Keratinocyte (primary cell): ENCODE results near the gene RIOK2. TPM values are rescaled to one million over a fixed set of nuclear protein-coding genes. Genes with fewer than 3 reads are reported as not detected.

Experiments
- DNase-seq: peaks from one replicate; pipeline ENCODE4 v3.0.0-alpha.2; 2011; ENCODE audit warnings: low read depth, missing footprints, low spot score
- FAIRE-seq: peaks from 2 replicates; lab custom pipeline; 2011; peaks lifted over from hg19 to GRCh38; lab: Jason Lieb, UNC
- H2AFZ ChIP-seq: 2 replicates; pipeline ENCODE4 v1.6.0; 2012; ENCODE audit warnings: low read length, control low read depth, inconsistent platforms; ENCODE audit not compliant: control insufficient read depth
- H3K27ac ChIP-seq: 2 replicates; pipeline ENCODE4 v1.5.1; 2011; ENCODE audit warnings: low read length; ENCODE audit not compliant: control insufficient read depth, insufficient read depth
- H3K27me3 ChIP-seq: 3 replicates; pipeline ENCODE4 v1.6.0; 2011; ENCODE audit warnings: low read length; ENCODE audit not compliant: control insufficient read depth, insufficient read depth; ENCODE audit errors: extremely low read depth
- H3K36me3 ChIP-seq, 2 experiments: 2 replicates in 1 of 2; 3 replicates in 1 of 2; pipeline ENCODE4 v1.5.1; 2011; ENCODE audit warnings: low read length in 2 of 2, mild to moderate bottlenecking in 1 of 2; ENCODE audit not compliant: control insufficient read depth in 2 of 2, insufficient read depth in 2 of 2; ENCODE audit errors: extremely low read depth in 1 of 2
- H3K4me1 ChIP-seq: 3 replicates; pipeline ENCODE4 v1.5.1; 2011; ENCODE audit warnings: low read length; ENCODE audit not compliant: control insufficient read depth, insufficient read depth; ENCODE audit errors: extremely low read depth
- H3K4me2 ChIP-seq: 3 replicates; pipeline ENCODE4 v1.6.0; 2011; ENCODE audit warnings: low read depth, low read length; ENCODE audit not compliant: control insufficient read depth, insufficient read depth; ENCODE audit errors: extremely low read depth
- H3K4me3 ChIP-seq, 3 experiments: fragments of 200-600 bp in 1 of 3; sonication (generic) in 1 of 3; 2 replicates in 2 of 3; 3 replicates in 1 of 3; pipeline ENCODE4 v1.5.1; 2011 to 2016; ENCODE audit warnings: low read length in 3 of 3, mild to moderate bottlenecking in 3 of 3, control low read depth in 2 of 3, inconsistent platforms in 1 of 3, low read depth in 1 of 3, mixed read lengths in 1 of 3, mixed run types in 1 of 3, moderate library complexity in 1 of 3; ENCODE audit not compliant: control insufficient read depth in 2 of 3, insufficient read depth in 2 of 3; ENCODE audit errors: extremely low read depth in 1 of 3
- H3K79me2 ChIP-seq: 2 replicates; pipeline ENCODE4 v1.6.0; 2012; ENCODE audit warnings: low read length; ENCODE audit not compliant: control insufficient read depth, insufficient read depth
- H3K9ac ChIP-seq: 3 replicates; pipeline ENCODE4 v1.6.0; 2011; ENCODE audit warnings: low read length; ENCODE audit not compliant: control insufficient read depth, insufficient read depth; ENCODE audit errors: extremely low read depth
- H3K9me1 ChIP-seq: 3 replicates; pipeline ENCODE4 v1.6.0; 2011; ENCODE audit warnings: low read length; ENCODE audit not compliant: control insufficient read depth, insufficient read depth; ENCODE audit errors: extremely low read depth
- H3K9me3 ChIP-seq: 2 replicates; pipeline ENCODE4 v1.5.1; 2012; ENCODE audit warnings: low read depth, low read length; ENCODE audit not compliant: control insufficient read depth
- H4K20me1 ChIP-seq: 3 replicates; pipeline ENCODE4 v1.6.0; 2011; ENCODE audit warnings: low read length; ENCODE audit not compliant: control insufficient read depth, insufficient read depth; ENCODE audit errors: extremely low read depth
- CTCF ChIP-seq, 3 experiments: IDR thresholded peaks in 1 of 3; conservative IDR thresholded peaks in 1 of 3; optimal IDR thresholded peaks in 1 of 3; 2 replicates in 2 of 3; 3 replicates in 1 of 3; pipeline versions ENCODE3 to v1.5.1; 2011; ENCODE audit warnings: low read length in 3 of 3, mild to moderate bottlenecking in 3 of 3, moderate library complexity in 2 of 3, control low read depth in 1 of 3, inconsistent platforms in 1 of 3; ENCODE audit not compliant: insufficient read depth in 2 of 3; ENCODE audit errors: extremely low read depth in 1 of 3
- EZH2 ChIP-seq: IDR thresholded peaks from one replicate; pipeline ENCODE4 v1.6.1; 2012; ENCODE audit warnings: inconsistent platforms, mild to moderate bottlenecking, low read length, moderate library complexity
- dilution Hi-C: fragments of 300-500 bp; cut with MboI; formaldehyde crosslinking; loops from one replicate; pipeline ENCODE4 v1.7.0; 2020; ENCODE audit warnings: low sequenced_read_pairs; ENCODE audit not compliant: extremely low pct_ligation_motif_present
- polyA plus RNA-seq, 5 experiments: library from polyadenylated mRNA; depleted of rRNA in 3 of 5; stranded (reverse) in 3 of 5; stranded (forward) in 1 of 5; unstranded in 1 of 5; fragments of >200 nt; gene quantifications; 1 replicate in 1 of 5; 2 replicates in 3 of 5; 3 replicates in 1 of 5; pipeline versions ENCODE4 v1.2.1 to v1.2.3, GENCODE V29; 2011 to 2012; ENCODE audit warnings: missing spikeins in 2 of 5, low read depth in 1 of 5, low replicate concordance in 1 of 5

The RIOK2 gene
- polyA plus RNA-seq, 1 donor (not counting 4 experiments of a cell fraction or from before 2014, with no cell fraction given) = 34.5 TPM

- no peaks in the 10 kb centered on the region for H3K36me3 ChIP-seq
- no peak overlapping the region for H3K4me3 ChIP-seq
- H3K4me2 ChIP-seq = no peak overlapping the region
- no peak overlapping the region for H3K9ac ChIP-seq
- no peak for DNase-seq
- no peaks in the 10 kb centered on the region for H3K4me1 ChIP-seq
- H3K9me1 ChIP-seq = no peaks in the 10 kb centered on the region
- no peak overlapping the region for H2AFZ ChIP-seq
- H4K20me1 ChIP-seq = no peaks in the 10 kb centered on the region
- dilution Hi-C loops = no loop called here
- no peaks in the 10 kb centered on the region for H3K79me2 ChIP-seq
- TF ChIP-seq EZH2 (no peak), CTCF (optimal IDR thresholded peaks at IDR 0.05 in 1 of 3, IDR thresholded peaks at IDR 0.05 in 1 of 3, conservative IDR thresholded peaks at IDR 0.05 in 1 of 3; ENCODE audit: extremely low read depth in 1 of 3, insufficient read depth in 2 of 3, low read length in 3 of 3) (no peak)
- no peak overlapping the region for H3K27ac ChIP-seq
- no peak for FAIRE-seq
- no peaks in the 10 kb centered on the region for H3K9me3 ChIP-seq
- H3K27me3 ChIP-seq = no peaks in the 10 kb centered on the region
These were observed 51.8 kb downstream of the RIOK2 start for GRCh38 chr5:97131139-97131710.

GRCh38 chr5:97127727-97128126 is 55.3 kb downstream of the RIOK2 start:
- H3K9me3 ChIP-seq = no peaks in the 10 kb centered on the region
- no peak overlapping the region for H3K4me3 ChIP-seq
- dilution Hi-C loops = no loop called here
- no peaks in the 10 kb centered on the region for H4K20me1 ChIP-seq
- H3K79me2 ChIP-seq = no peaks in the 10 kb centered on the region
- H3K4me2 ChIP-seq = no peak overlapping the region
- H3K27ac ChIP-seq = no peak overlapping the region
- H2AFZ ChIP-seq = no peak overlapping the region
- FAIRE-seq = no peak
- no peak for TF ChIP-seq CTCF (optimal IDR thresholded peaks at IDR 0.05 in 1 of 3, IDR thresholded peaks at IDR 0.05 in 1 of 3, conservative IDR thresholded peaks at IDR 0.05 in 1 of 3; ENCODE audit: extremely low read depth in 1 of 3, insufficient read depth in 2 of 3, low read length in 3 of 3)
- no peak for TF ChIP-seq EZH2
- H3K9ac ChIP-seq = no peak overlapping the region
- DNase-seq = no peak
- no peaks in the 10 kb centered on the region for H3K27me3 ChIP-seq
- no peaks in the 10 kb centered on the region for H3K36me3 ChIP-seq
- peaks cover 3% of the 10 kb centered on the region for H3K4me1 ChIP-seq
- no peaks in the 10 kb centered on the region for H3K9me1 ChIP-seq
